Measurements from ENCODE around the gene MYO10. TPM values are rescaled to one million over a fixed set of nuclear protein-coding genes. Genes with fewer than 3 reads are reported as not detected.
A peak's percentile ranks its signal among the peaks of the same experiment; 100 is the strongest.

Gene MYO10
- total RNA-seq, 4 donors from 2014 or later: 5.6 to 11.0 (median 6.4) TPM

- WGBS, 2 donors (ENCODE audit: low coverage in 1 of 2): 21 to 22% methylated on average over 5 to 13 of the region's 14 CpGs
- Histone ChIP-seq H3K9me3 (no peaks in the 10 kb centered on the region), H3K4me3 (peak overlapping the region; percentile 21 to 46), H3K27me3 (no peaks in the 10 kb centered on the region), H3K27ac (peak overlapping the region in 2 of 4 donors; percentile 60 to 70), H3K4me1 (peaks cover 0 to 22% (median 0%) of the 10 kb centered on the region in 3 donors), H3K36me3 (peaks cover 0 to 18% of the 10 kb centered on the region in 2 donors)
- ATAC-seq: peak; percentile 31
- TF ChIP-seq POLR2AphosphoS5 (IDR thresholded peaks at IDR 0.05) (no peak), POLR2A (IDR thresholded peaks at IDR 0.05) (no peak), CTCF (IDR thresholded peaks at IDR 0.05) (no peak)
Measured at GRCh38 chr5:16713386-16713928, 222.6 kb downstream of the MYO10 start.

GRCh38 chr5:16712620-16713019 lies 223.5 kb downstream of the MYO10 start:
- Histone ChIP-seq H3K4me3 (no peak overlapping the region), H3K36me3 (peaks cover 0 to 19% of the 10 kb centered on the region in 2 donors), H3K9me3 (no peaks in the 10 kb centered on the region), H3K27ac (peak overlapping the region in 1 of 4 donors; percentile 70), H3K27me3 (no peaks in the 10 kb centered on the region), H3K4me1 (peaks cover 0 to 22% (median 0%) of the 10 kb centered on the region in 3 donors)
- no peak for ATAC-seq
- TF ChIP-seq POLR2A (IDR thresholded peaks at IDR 0.05) (no peak), POLR2AphosphoS5 (IDR thresholded peaks at IDR 0.05) (no peak), CTCF (IDR thresholded peaks at IDR 0.05) (no peak), EP300 (IDR thresholded peaks at IDR 0.05) (no peak)
- 47 to 56% methylated on average over 2 of the region's 2 CpGs for WGBS, 2 donors (ENCODE audit: low coverage in 1 of 2)

DNA sequence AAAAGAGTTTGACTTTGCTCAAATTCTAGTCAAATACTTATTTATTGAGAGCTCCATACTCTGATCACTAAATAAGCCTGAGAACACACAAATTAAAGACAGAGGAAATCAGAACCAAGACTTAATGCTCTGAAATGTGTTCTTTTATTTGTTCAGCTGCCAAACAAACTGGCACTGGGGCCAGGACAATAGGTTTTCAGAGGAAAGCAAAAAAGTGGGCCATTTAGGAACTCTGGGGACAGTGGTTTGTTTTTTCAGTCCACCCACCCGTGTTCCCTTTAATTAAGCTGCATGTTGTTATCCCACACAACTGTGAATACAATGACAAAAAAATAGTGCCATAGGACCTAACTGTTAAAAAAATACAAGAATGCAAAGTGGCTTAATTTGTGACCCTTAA lies 223.9 kb downstream of the MYO10 start:
- Histone ChIP-seq H3K4me1 (peaks cover 0 to 22% (median 0%) of the 10 kb centered on the region in 3 donors), H3K36me3 (peaks cover 0 to 24% of the 10 kb centered on the region in 2 donors), H3K9me3 (no peaks in the 10 kb centered on the region), H3K4me3 (no peak overlapping the region), H3K27ac (peak overlapping the region in 1 of 4 donors; percentile 70), H3K27me3 (no peaks in the 10 kb centered on the region)
- 40 to 100% methylated on average over 1 of the region's 1 CpG for WGBS, 2 donors (ENCODE audit: low coverage in 1 of 2)
- no peak for TF ChIP-seq EP300 (IDR thresholded peaks at IDR 0.05)
- TF ChIP-seq CTCF (IDR thresholded peaks at IDR 0.05): no peak
- TF ChIP-seq POLR2AphosphoS5 (IDR thresholded peaks at IDR 0.05): no peak
- no peak for TF ChIP-seq POLR2A (IDR thresholded peaks at IDR 0.05)
- ATAC-seq: no peak

GRCh38 chr5:16709691-16710433 lies 226.2 kb downstream of the MYO10 start:
- no peak for ATAC-seq
- no peaks in the 10 kb centered on the region for H3K27me3 ChIP-seq
- no peak overlapping the region for H3K27ac ChIP-seq
- 87 to 97% methylated on average over 5 to 8 of the region's 8 CpGs for WGBS, 2 donors (ENCODE audit: low coverage in 1 of 2)
- H3K36me3 ChIP-seq: peaks cover 0 to 28% of the 10 kb centered on the region in 2 donors
- TF ChIP-seq POLR2A (IDR thresholded peaks at IDR 0.05) (no peak), EP300 (IDR thresholded peaks at IDR 0.05) (no peak), CTCF (IDR thresholded peaks at IDR 0.05) (no peak), POLR2AphosphoS5 (IDR thresholded peaks at IDR 0.05) (no peak)
- no peak overlapping the region for H3K4me3 ChIP-seq
- peaks cover 0 to 22% (median 0%) of the 10 kb centered on the region in 3 donors for H3K4me1 ChIP-seq
- no peaks in the 10 kb centered on the region for H3K9me3 ChIP-seq

GRCh38 chr5:16707869-16708192 lies 228.3 kb downstream of the MYO10 start:
- Histone ChIP-seq H3K4me3 (no peak overlapping the region), H3K4me1 (peaks cover 0 to 12% (median 0%) of the 10 kb centered on the region in 3 donors), H3K36me3 (peaks cover 0 to 34% of the 10 kb centered on the region in 2 donors), H3K9me3 (no peaks in the 10 kb centered on the region), H3K27ac (no peak overlapping the region), H3K27me3 (no peaks in the 10 kb centered on the region)
- 100% methylated on average over 3 of the region's 3 CpGs for WGBS, 2 donors (ENCODE audit: low coverage in 1 of 2)
- no peak for ATAC-seq
- TF ChIP-seq POLR2AphosphoS5 (IDR thresholded peaks at IDR 0.05): no peak
- no peak for TF ChIP-seq POLR2A (IDR thresholded peaks at IDR 0.05)
- TF ChIP-seq CTCF (IDR thresholded peaks at IDR 0.05): no peak
- TF ChIP-seq EP300 (IDR thresholded peaks at IDR 0.05): no peak
